Skeletal muscle satellite cell (primary cell): ENCODE results near the gene RBM48. TPM values are rescaled to one million over a fixed set of nuclear protein-coding genes. Genes with fewer than 3 reads are reported as not detected.
"Not testable (repeated sequence)": the region's sequence is repeated elsewhere in the genome, so short reads cannot be mapped to it uniquely, and the experiment has no call there.

Experiments used
- H3K27me3 ChIP-seq: 2 replicates; pipeline ENCODE4 v1.7.0; 2013; ENCODE audit warnings: low read length; ENCODE audit not compliant: control insufficient read depth, insufficient read depth
- H3K36me3 ChIP-seq: 2 replicates; pipeline ENCODE4 v1.7.0; 2013; ENCODE audit warnings: mild to moderate bottlenecking, control low read depth, low read length; ENCODE audit not compliant: insufficient read depth
- H3K4me1 ChIP-seq: 2 replicates; pipeline ENCODE4 v1.7.0; 2013; ENCODE audit warnings: low read length; ENCODE audit not compliant: control insufficient read depth, insufficient read depth
- H3K4me2 ChIP-seq: 2 replicates; pipeline ENCODE4 v1.7.0; 2013; ENCODE audit warnings: mild to moderate bottlenecking, low read length
- H3K4me3 ChIP-seq: 2 replicates; pipeline ENCODE4 v1.7.0; 2013; ENCODE audit warnings: low read length
- H3K9ac ChIP-seq: 2 replicates; pipeline ENCODE4 v1.7.0; 2013; ENCODE audit warnings: mild to moderate bottlenecking, low read depth, low read length, moderate library complexity
- H3K9me3 ChIP-seq: replicated peaks from 2 replicates; pipeline ENCODE4 v1.7.0; 2013; ENCODE audit warnings: mild to moderate bottlenecking, control low read depth, low read length
- total RNA-seq: library from RNA; depleted of rRNA; stranded (reverse); fragments of >200 nt; gene quantifications from 2 replicates; pipeline ENCODE4 v1.2.3, GENCODE V29; 2012; rRNA removed

RBM48 gene
- 5.6 and 6.6 TPM in 2 replicates for total RNA-seq

DNA sequence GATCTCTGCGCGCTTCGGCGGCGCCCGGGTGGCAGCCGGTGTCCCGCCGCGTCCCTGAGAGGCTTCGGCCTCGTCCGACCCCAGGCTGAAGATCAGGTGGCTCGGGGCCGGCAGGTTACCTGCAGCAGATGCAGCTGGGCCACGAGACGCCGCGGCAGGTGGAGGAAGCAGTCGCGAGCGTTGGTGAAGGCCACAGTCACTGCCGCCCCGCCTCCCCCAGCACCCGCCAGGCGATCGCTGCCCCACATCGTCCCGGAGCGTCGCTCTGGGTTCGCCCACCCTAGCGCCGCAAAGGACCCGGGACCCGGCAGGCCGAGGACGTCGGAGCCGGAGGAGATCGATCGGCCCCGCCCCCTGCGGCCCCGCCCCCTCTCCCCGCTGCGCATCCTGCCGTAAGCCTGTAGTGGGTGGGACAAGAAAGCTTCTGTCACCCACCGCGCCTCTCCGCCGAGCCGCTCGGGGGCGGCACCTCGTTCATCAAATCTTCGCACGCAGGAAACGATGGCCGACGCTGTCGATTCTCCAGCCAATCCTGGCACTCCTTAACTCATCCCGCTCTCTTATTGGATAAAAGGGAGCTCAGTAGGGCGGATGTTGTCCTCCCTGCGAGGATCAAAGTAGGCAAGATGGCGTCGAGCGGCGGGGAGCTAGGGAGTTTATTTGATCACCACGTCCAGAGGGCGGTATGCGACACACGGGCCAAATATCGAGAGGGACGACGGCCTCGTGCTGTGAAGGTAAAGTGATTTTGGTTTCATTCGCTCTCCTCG lies at the start of gene RBM48, which contains the start of gene PEX1:
RBM48 (plus strand) TSS at position 608 of the 770 bp plus-strand sequence; CDS start at position 627, 19 bp downstream.
PEX1 (minus strand) TSS at position 333 of the 770 bp plus-strand sequence; CDS start at position 248, 85 bp downstream.
- Histone ChIP-seq H3K4me3 (peak within 1 kb of the TSS; percentile 98), H3K27me3 (no peaks in the 10 kb centered on the region), H3K9me3 (no peaks in the 10 kb centered on the region), H3K4me1 (peaks cover 4% of the 10 kb centered on the region), H3K4me2 (peak within 1 kb of the TSS; percentile 85), H3K9ac (peak within 1 kb of the TSS; percentile 88), H3K36me3 (peaks cover 22% of the 10 kb centered on the region)

GRCh38 chr7:92479146-92479545 lies 49.4 kb upstream of the RBM48 start:
- not testable (repeated sequence) for H3K4me2 ChIP-seq, H3K27me3 ChIP-seq, H3K4me3 ChIP-seq, H3K36me3 ChIP-seq, H3K4me1 ChIP-seq, H3K9ac ChIP-seq, H3K9me3 ChIP-seq

DNA sequence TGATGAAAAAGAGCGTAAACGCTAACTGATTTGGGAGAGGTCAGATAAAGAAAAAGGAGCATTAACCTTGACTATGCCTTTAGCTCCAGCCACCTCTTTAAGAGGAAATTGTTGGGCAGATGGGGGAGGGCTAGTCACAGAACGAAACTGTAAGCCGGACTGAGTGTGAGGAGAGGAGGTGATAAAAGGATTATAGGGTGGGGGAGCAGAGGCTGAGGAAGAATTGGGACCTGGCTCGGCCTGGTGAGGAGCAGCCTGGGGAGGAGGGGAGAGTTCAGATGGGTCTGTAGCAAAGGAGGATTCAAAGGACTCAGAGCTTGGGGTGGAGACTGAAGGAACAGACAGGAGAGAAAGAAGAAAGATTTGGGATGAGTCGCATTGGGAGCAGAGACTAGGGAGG lies 45.0 kb upstream of the RBM48 start:
- not testable (repeated sequence) for H3K4me3 ChIP-seq

GRCh38 chr7:92484226-92484625 lies 44.4 kb upstream of the RBM48 start:
- not testable (repeated sequence) for H3K9me3 ChIP-seq

More for the DNA sequence above, 45.0 kb upstream of the RBM48 start:
- not testable (repeated sequence) for H3K9me3 ChIP-seq, H3K4me1 ChIP-seq, H3K9ac ChIP-seq, H3K27me3 ChIP-seq, H3K4me2 ChIP-seq
- peaks cover 21% of the 10 kb centered on the region for H3K36me3 ChIP-seq

DNA sequence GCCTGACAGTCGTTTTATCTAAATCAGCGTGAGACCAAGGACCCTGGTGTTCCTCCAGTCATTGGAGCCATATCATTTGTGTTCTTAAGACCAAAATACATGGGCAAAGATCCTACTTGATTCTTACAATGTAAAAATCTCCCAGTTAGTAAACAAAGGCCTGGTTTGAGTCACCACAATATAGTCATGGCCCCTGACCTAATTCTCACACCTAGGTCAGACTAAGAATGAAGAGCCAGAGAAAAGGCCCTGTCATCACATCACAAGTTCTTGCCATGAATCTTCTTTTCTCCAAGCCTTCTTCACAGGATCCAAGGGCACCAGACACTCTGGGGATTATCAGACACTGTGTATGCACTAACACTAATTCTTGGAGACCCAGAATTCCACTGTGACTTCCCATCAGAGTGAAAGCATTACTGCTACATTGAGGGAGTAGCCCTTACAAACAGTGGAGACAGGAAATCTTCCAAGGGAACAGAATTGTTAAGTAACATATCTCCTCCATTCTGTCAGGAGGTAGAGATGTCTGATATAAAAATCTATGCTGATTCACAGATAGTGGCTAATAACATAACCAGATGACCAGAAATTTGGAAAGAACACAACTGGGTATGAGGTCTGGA lies 43.2 kb upstream of the RBM48 start:
- Histone ChIP-seq H3K4me1 (no peaks in the 10 kb centered on the region), H3K36me3 (peaks cover 29% of the 10 kb centered on the region), H3K9me3 (no peaks in the 10 kb centered on the region), H3K27me3 (no peaks in the 10 kb centered on the region), H3K9ac (no peak overlapping the region), H3K4me3 (no peak overlapping the region), H3K4me2 (no peak overlapping the region)

More at GRCh38 chr7:92484226-92484625, 44.4 kb upstream of the RBM48 start:
- H3K36me3 ChIP-seq, result peaks cover 23% of the 10 kb centered on the region
- H3K27me3 ChIP-seq, H3K4me2 ChIP-seq, H3K9ac ChIP-seq, H3K4me1 ChIP-seq, H3K4me3 ChIP-seq: not testable (repeated sequence)

DNA sequence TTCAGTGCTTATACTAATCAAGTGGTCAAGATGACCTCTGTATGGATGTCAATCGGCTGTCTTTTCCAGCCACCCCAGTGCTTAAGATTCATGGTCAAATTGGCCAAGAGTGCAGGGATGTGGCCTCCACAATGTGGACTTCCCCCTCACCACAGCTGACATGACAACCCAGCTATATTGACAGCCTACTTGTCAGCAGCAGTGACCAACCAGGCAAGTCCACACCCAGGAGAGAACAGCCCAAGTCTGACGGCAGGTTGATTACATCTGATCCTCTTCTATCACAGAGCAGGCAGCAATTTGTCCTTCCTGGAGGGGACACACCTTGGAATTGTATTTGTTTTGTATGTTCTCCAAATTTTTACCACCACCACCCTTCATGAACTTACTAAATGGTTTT lies 42.6 kb upstream of the RBM48 start:
- Histone ChIP-seq H3K4me1 (no peaks in the 10 kb centered on the region), H3K9me3 (no peaks in the 10 kb centered on the region), H3K9ac (no peak overlapping the region), H3K27me3 (no peaks in the 10 kb centered on the region), H3K4me2 (no peak overlapping the region), H3K4me3 (no peak overlapping the region), H3K36me3 (peaks cover 31% of the 10 kb centered on the region)

DNA sequence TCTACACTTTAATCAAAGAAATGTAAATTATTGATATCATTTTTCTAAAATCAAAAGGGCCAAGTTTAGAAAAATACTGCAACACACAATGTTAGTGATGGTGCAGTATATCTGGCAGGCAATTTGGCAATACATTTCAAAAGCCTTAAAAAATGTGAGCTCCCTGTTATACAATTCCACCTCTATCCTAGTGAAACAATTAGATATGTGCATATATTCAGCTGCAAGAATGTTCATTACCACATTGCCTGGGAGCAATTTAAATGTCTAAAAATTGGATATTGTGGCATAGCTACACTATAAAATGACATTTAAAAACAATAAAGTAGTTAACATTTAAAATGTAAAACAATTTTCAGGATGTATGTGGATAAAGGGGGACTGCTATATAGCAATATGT lies 40.8 kb upstream of the RBM48 start:
- no peak overlapping the region for H3K9ac ChIP-seq
- H3K27me3 ChIP-seq, result no peaks in the 10 kb centered on the region
- H3K4me3 ChIP-seq, result no peak overlapping the region
- H3K4me1 ChIP-seq, result no peaks in the 10 kb centered on the region
- H3K9me3 ChIP-seq, result no peaks in the 10 kb centered on the region
- H3K36me3 ChIP-seq, result peaks cover 42% of the 10 kb centered on the region
- no peak overlapping the region for H3K4me2 ChIP-seq

GRCh38 chr7:92489634-92490033 lies 39.0 kb upstream of the RBM48 start:
- no peaks in the 10 kb centered on the region for H3K9me3 ChIP-seq
- H3K4me3 ChIP-seq, result no peak overlapping the region
- no peaks in the 10 kb centered on the region for H3K27me3 ChIP-seq
- H3K36me3 ChIP-seq, result peaks cover 43% of the 10 kb centered on the region
- no peak overlapping the region for H3K4me2 ChIP-seq
- no peak overlapping the region for H3K9ac ChIP-seq
- H3K4me1 ChIP-seq, result no peaks in the 10 kb centered on the region

DNA sequence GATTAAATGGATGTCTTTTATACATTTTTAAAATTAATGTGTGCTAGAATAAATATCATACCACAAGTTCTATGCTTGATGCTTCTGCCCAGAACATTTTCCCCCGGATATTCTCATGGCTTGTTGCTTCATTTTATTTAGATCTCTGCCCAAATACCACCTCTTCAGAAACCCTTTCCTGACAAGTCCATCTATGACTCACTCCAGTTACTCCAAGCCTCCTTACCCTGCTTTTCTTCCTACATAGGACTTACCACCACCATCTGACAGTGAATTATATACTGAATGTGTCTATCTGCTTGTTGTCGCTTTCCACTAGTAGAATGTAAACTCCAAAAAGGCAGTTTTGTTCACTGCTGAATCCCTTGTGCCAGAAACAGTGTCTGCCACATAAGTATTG lies 31.7 kb upstream of the RBM48 start:
- no peaks in the 10 kb centered on the region for H3K9me3 ChIP-seq
- H3K36me3 ChIP-seq, result peaks cover 14% of the 10 kb centered on the region
- no peak overlapping the region for H3K4me3 ChIP-seq
- H3K4me2 ChIP-seq, result no peak overlapping the region
- H3K27me3 ChIP-seq, result no peaks in the 10 kb centered on the region
- H3K4me1 ChIP-seq, result no peaks in the 10 kb centered on the region
- H3K9ac ChIP-seq, result no peak overlapping the region

GRCh38 chr7:92498557-92498956 lies 30.0 kb upstream of the RBM48 start:
- Histone ChIP-seq H3K9ac (no peak overlapping the region), H3K9me3 (no peaks in the 10 kb centered on the region), H3K27me3 (no peaks in the 10 kb centered on the region), H3K4me1 (no peaks in the 10 kb centered on the region), H3K36me3 (peaks cover 10% of the 10 kb centered on the region), H3K4me2 (no peak overlapping the region), H3K4me3 (no peak overlapping the region)

DNA sequence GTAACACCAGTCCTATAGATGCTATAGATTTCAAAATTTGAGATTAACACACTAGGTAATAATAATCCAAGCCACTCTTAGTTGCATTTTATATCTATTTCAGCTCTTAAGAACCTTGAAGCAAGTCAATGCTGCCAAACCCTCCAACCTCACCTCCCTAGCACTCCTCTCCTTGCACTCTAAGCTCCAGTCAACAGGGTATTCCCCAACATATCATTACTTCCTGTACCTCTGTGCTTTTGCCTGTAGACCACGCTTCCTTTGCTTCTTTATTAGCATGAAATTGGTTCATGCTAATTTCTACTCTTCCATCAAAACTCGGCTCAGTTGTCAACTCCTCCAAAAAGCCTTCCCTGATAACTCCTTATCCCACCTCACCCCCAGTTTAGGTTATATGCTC lies 24.8 kb upstream of the RBM48 start:
- H3K36me3 ChIP-seq, result peaks cover 16% of the 10 kb centered on the region
- no peaks in the 10 kb centered on the region for H3K27me3 ChIP-seq
- no peak overlapping the region for H3K4me3 ChIP-seq
- no peak overlapping the region for H3K9ac ChIP-seq
- H3K4me2 ChIP-seq, result no peak overlapping the region
- no peaks in the 10 kb centered on the region for H3K9me3 ChIP-seq
- no peaks in the 10 kb centered on the region for H3K4me1 ChIP-seq

DNA sequence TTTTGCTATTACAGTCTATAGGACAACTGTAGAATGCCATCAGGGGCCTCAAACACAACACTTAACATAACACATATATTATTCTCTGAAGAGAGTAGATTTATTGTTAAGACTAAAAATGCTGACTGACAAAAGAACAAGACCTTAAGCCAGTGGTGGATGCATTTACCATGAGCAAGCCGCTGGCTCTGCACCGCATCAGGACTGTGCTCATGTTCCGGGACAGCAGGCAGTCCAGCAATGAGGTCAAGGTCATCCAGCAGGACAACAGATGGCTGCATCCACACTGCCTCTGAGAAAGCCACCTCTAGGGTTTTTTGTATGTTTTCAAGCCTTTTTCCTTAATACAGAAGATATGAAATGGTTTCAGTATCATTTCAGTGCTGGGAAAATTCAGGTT lies 24.0 kb upstream of the RBM48 start:
- Histone ChIP-seq H3K36me3 (peaks cover 13% of the 10 kb centered on the region), H3K27me3 (no peaks in the 10 kb centered on the region), H3K9ac (no peak overlapping the region)

More for the DNA sequence above, 24.0 kb upstream of the RBM48 start:
- Histone ChIP-seq H3K4me1 (no peaks in the 10 kb centered on the region), H3K4me2 (no peak overlapping the region), H3K9me3 (no peaks in the 10 kb centered on the region), H3K4me3 (no peak overlapping the region)
